SU-DHL-6 (cell line): ENCODE data around the gene MIF.

Experiments
- H2AFZ ChIP-seq: fragments of 200-600 bp; sonication (generic); 2 replicates; pipeline ENCODE4 v1.6.1; 2014; ENCODE audit warnings: low read depth, mild to moderate bottlenecking, moderate library complexity, mixed read lengths, antibody characterized with exemption, low read length; ENCODE audit not compliant: severe bottlenecking
- H3F3A ChIP-seq: fragments of 200-600 bp; shearing (Covaris generic); 2 replicates; pipeline ENCODE4 v1.6.0; 2016; ENCODE audit warnings: antibody characterized with exemption, mild to moderate bottlenecking; ENCODE audit not compliant: insufficient read depth
- H3K27ac ChIP-seq: fragments of 200-600 bp; sonication (generic); 2 replicates; pipeline ENCODE4 v1.5.1; 2016; ENCODE audit warnings: low read depth, mild to moderate bottlenecking, low read length, moderate library complexity, mixed read lengths
- H3K27me3 ChIP-seq: fragments of 200-600 bp; sonication (generic), shearing (Covaris generic); 2 replicates; pipeline ENCODE4 v1.6.0; 2014; ENCODE audit warnings: mild to moderate bottlenecking, low read length
- H3K36me3 ChIP-seq: fragments of 200-600 bp; sonication (generic); 2 replicates; pipeline ENCODE4 v1.6.1; 2014; ENCODE audit warnings: mild to moderate bottlenecking, low read length, mixed read lengths
- H3K4me2 ChIP-seq: fragments of 300-600, 200-600 bp; shearing (Covaris generic), sonication (generic); 2 replicates; pipeline ENCODE4 v1.6.0; 2014; ENCODE audit warnings: low read length, low read depth, mild to moderate bottlenecking; ENCODE audit not compliant: poor library complexity, severe bottlenecking
- H3K4me3 ChIP-seq: fragments of 200-600 bp; sonication (generic); 2 replicates; pipeline ENCODE4 v1.5.1; 2014; ENCODE audit warnings: antibody characterized with exemption, low read length, mild to moderate bottlenecking, mixed read lengths; ENCODE audit not compliant: insufficient read depth, poor library complexity, severe bottlenecking
- H3K79me2 ChIP-seq: fragments of 200-600 bp; sonication (generic); 2 replicates; pipeline ENCODE4 v1.6.1; 2014; ENCODE audit warnings: mild to moderate bottlenecking, low read length, moderate library complexity; ENCODE audit not compliant: insufficient read depth
- H3K9ac ChIP-seq: fragments of 200-600 bp; sonication (generic); 2 replicates; pipeline ENCODE4 v1.7.0; 2014; ENCODE audit warnings: mild to moderate bottlenecking, low read length
- H3K9me2 ChIP-seq: fragments of 200-600 bp; sonication (generic); replicated peaks from 2 replicates; pipeline ENCODE4 v1.6.1; 2014; ENCODE audit warnings: low read length; ENCODE audit not compliant: insufficient read depth
- H3K9me3 ChIP-seq: fragments of 200-600 bp; sonication (generic); 2 replicates; pipeline ENCODE4 v1.6.1; 2014; ENCODE audit warnings: low read length, mixed read lengths; ENCODE audit not compliant: insufficient read depth
- H4K20me1 ChIP-seq: fragments of 200-600 bp; sonication (generic); 2 replicates; pipeline ENCODE4 v1.6.1; 2014; ENCODE audit warnings: low read depth, mild to moderate bottlenecking, antibody characterized with exemption, low read length, moderate library complexity, mixed read lengths
- CTCF ChIP-seq: fragments of 200-600 bp; sonication (generic); IDR thresholded peaks from one replicate; pipeline ENCODE4 v1.5.1; 2017; ENCODE audit warnings: antibody characterized with exemption, mild to moderate bottlenecking, low read length, moderate library complexity; ENCODE audit not compliant: insufficient read depth, poor library complexity, severe bottlenecking
- EZH2phosphoT487 ChIP-seq: fragments of 200-600 bp; sonication (generic), shearing (Covaris generic); conservative IDR thresholded peaks from 2 replicates; pipeline ENCODE4 v1.6.1; 2018; ENCODE audit warnings: mild to moderate bottlenecking, antibody characterized with exemption, low read length, moderate library complexity, mixed read lengths

The MIF gene

DNA sequence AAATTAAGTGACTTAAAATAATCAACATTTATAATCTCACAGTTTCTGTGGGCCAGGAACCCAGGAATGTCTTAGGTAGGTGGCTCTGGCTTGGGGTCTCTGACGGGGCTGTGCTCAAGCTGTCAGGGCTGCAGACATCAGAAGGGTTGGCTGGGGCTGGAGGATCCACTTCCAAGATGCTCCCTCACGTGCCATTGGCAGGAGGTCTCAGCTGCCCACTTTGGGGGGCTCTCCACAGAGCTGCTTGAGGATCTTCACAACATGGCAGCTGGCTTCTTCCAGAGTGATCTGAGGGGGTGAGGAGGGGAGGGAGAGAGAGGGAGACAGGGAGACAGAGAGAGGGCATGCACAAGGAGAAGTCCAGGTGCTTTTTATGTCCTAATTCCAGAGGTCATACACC lies 18.4 kb upstream of the MIF start:
- no peak overlapping the region for H2AFZ ChIP-seq
- H4K20me1 ChIP-seq: no peaks in the 10 kb centered on the region
- H3K4me2 ChIP-seq: no peak overlapping the region
- no peaks in the 10 kb centered on the region for H3K9me2 ChIP-seq
- no peaks in the 10 kb centered on the region for H3K9me3 ChIP-seq
- no peaks in the 10 kb centered on the region for H3F3A ChIP-seq
- H3K27ac ChIP-seq: no peak overlapping the region
- H3K9ac ChIP-seq: no peak overlapping the region
- no peaks in the 10 kb centered on the region for H3K36me3 ChIP-seq
- TF ChIP-seq CTCF (no peak), EZH2phosphoT487 (no peak)
- H3K4me3 ChIP-seq: no peak overlapping the region
- H3K79me2 ChIP-seq: no peaks in the 10 kb centered on the region
- H3K27me3 ChIP-seq: no peaks in the 10 kb centered on the region

DNA sequence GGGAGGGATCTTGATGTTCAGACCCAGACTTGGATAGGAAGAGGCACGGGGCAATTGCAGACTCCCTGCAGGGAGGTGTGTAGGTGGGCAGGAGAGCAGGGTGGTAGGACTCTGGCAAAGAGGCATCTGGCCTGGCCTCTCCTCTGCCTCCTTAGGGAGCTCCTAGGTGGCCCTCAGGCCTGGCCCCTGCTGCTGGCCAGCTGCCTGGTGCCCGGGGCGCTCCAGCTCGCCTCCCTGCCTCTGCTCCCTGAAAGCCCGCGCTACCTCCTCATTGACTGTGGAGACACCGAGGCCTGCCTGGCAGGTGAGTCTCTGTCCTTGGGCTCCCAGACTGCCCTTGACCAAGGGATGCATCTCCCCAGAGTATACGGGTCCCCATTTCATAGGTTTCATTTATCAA lies 16.6 kb upstream of the MIF start:
- H3K36me3 ChIP-seq: no peaks in the 10 kb centered on the region
- no peak overlapping the region for H3K4me2 ChIP-seq
- H3K79me2 ChIP-seq: no peaks in the 10 kb centered on the region
- no peak overlapping the region for H2AFZ ChIP-seq
- H3K27ac ChIP-seq: no peak overlapping the region
- no peaks in the 10 kb centered on the region for H3K27me3 ChIP-seq
- no peak overlapping the region for H3K9ac ChIP-seq
- H3K9me2 ChIP-seq: no peaks in the 10 kb centered on the region
- H3K4me3 ChIP-seq: no peak overlapping the region
- H3F3A ChIP-seq: no peaks in the 10 kb centered on the region
- no peaks in the 10 kb centered on the region for H4K20me1 ChIP-seq
- H3K9me3 ChIP-seq: no peaks in the 10 kb centered on the region
- no peak for TF ChIP-seq CTCF
- TF ChIP-seq EZH2phosphoT487: no peak

DNA sequence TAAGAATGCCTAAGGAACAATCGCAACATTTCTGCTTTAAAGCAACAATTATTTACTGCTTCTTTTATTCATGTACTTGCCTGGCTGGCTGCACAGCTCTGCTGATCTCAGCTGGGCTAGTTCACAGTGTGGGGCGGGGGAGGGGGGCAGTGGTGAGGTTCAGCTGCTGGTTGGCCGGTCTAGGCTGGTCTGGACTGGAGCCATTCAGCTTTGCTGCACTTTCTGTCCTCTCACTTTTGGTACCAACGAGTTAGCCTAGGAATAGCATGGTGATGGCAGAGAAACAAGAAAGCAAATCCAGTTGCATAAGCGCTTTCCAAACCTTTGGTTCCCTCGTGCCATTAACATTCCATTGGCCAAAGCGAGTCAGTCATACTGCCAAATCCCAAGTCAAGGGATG lies 16.0 kb upstream of the MIF start:
- Histone ChIP-seq H3K9me2 (no peaks in the 10 kb centered on the region), H3K9me3 (no peaks in the 10 kb centered on the region)

More for the DNA sequence above, 16.0 kb upstream of the MIF start:
- Histone ChIP-seq H3K27me3 (no peaks in the 10 kb centered on the region), H3K79me2 (no peaks in the 10 kb centered on the region), H4K20me1 (no peaks in the 10 kb centered on the region), H3K9ac (no peak overlapping the region), H3K4me2 (no peak overlapping the region), H3K36me3 (no peaks in the 10 kb centered on the region), H3K4me3 (no peak overlapping the region), H3F3A (no peaks in the 10 kb centered on the region), H3K27ac (no peak overlapping the region), H2AFZ (no peak overlapping the region)
- TF ChIP-seq EZH2phosphoT487 (no peak), CTCF (no peak)
